ENCODE measurements around the gene RSPH1. TPM values are rescaled to one million over a fixed set of nuclear protein-coding genes. Genes with fewer than 3 reads are reported as not detected.

RSPH1 gene
- total RNA-seq, 6 experiments from 2014 or later: 0.18 to 0.55 (median 0.22) TPM; not detected in 1

DNA sequence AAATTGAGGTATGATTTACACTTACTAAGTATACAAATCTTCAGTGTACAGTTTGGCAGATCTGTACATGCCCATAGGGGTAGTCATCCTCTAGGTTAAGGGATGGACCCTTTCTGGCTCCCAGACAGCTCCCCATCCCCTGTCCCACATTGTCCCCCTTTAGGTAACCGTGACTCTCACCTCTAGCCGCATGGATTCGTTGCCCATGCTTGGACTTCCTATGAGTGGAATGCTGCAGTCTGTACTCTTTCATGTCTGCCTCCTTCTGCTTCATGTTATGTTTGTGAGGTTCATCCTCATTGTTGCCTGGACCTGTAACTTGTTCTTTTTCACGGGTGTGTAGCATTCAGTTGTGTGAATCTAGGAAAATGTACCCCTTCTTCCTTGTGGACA is 37.9 kb upstream of the RSPH1 start:
- peak in 1 of 3 donors; percentile 19 for DNase-seq
- Histone ChIP-seq H3K36me3 (no peaks in the 10 kb centered on the region), H3K27me3 (no peaks in the 10 kb centered on the region), H3K4me1 (peaks cover 0 to 37% (median 10%) of the 10 kb centered on the region in 4 donors), H3K27ac (no peak overlapping the region), H3K4me3 (no peak overlapping the region), H3K9me3 (no peaks in the 10 kb centered on the region)
- 77% methylated on average over 4 of the region's 4 CpGs for WGBS (ENCODE audit: insufficient coverage, low coverage, low lambda C conversion rate, missing lambda C conversion rate)
- ATAC-seq: no peak
- TF ChIP-seq CTCF (IDR thresholded peaks at IDR 0.05): no peak
- TF ChIP-seq POLR2A (IDR thresholded peaks at IDR 0.05): no peak
- intact Hi-C loops (cut with DNase I): no loop called here

DNA sequence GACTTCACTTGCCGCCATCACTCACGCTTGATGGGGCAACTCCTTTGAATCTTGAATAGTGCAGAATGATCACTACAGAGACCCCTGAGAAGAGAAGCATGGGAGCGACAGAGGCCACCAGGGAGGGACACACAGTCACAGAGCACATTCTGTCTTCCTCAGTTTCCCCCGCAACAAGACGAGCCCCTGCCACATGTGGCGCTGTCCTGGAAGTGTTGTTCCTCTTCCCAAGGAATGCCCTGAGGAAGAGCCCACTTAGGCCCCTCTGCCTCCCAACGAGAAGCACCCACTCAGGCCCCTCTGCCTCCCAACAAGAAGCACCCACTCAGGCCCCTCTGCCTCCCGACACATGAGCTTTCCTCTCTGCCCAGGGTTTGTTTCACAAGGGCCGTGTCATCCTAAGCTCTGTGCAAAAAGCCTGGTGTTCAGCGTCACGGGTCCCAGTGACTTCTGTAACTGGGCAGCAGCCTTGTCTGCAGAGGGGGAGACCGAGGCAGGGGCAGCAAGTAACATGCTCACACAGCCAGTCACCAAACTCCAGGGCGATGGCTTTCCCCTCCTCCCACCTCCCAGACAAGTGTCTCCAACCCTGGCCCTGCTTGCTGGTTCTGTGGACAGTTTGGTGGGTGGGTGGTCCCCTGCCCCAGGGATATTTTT is 37.4 kb upstream of the RSPH1 start:
- H3K4me3 ChIP-seq: no peak overlapping the region
- peaks cover 0 to 37% (median 11%) of the 10 kb centered on the region in 4 donors for H3K4me1 ChIP-seq
- WGBS (ENCODE audit: insufficient coverage, low coverage, low lambda C conversion rate, missing lambda C conversion rate): 80% methylated on average over 7 of the region's 13 CpGs
- ATAC-seq (no peak), DNase-seq (peak in 1 of 3 donors; percentile 39)
- H3K27me3 ChIP-seq: no peaks in the 10 kb centered on the region
- H3K36me3 ChIP-seq: no peaks in the 10 kb centered on the region
- peak overlapping the region in 1 of 3 donors; percentile 41 for H3K27ac ChIP-seq
- intact Hi-C loops (cut with DNase I): no loop called here
- TF ChIP-seq POLR2A (IDR thresholded peaks at IDR 0.05): no peak
- no peak for TF ChIP-seq CTCF (IDR thresholded peaks at IDR 0.05)
- H3K9me3 ChIP-seq: no peaks in the 10 kb centered on the region

DNA sequence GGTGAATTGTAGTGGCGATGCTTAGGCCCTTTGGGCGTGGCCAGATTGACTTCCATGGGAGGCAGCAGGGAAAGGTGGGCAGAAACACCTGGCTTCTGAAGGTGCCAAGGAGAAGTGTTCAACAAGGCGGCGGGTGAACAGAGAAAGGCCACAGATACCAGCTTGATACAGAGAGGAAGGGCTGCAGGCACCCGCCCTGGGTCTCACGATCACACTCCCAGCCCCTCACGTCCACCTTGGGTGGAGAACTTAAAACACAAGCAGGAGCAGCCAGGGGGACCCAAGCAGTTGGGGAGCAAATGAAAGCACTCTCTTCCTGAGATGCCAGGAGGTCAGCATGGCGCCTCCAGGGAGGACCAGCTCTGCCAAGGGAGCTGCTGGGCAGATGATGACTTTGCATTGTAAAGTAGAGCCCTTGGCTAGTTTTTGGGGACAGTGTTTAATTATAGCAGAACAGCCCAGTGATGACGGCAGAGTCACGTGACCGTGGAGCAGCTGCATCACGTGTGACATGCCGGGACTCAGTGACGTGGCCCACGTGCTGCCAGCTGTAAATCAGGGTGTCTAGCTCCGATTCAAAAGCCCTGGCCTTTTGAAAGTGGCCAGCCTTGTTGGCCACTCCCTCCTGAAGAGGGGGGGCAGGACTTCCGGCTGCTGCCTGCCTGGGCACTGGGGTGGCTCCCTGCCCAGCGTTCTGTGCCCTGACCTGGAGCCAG is 36.6 kb upstream of the RSPH1 start:
- peak; percentile 51 to 85 (median 82) for DNase-seq
- intact Hi-C loops (cut with DNase I): no loop called here
- H3K36me3 ChIP-seq: no peaks in the 10 kb centered on the region

GRCh38 chr21:42531771-42532170 is 35.7 kb upstream of the RSPH1 start:
- Histone ChIP-seq H3K9me3 (no peaks in the 10 kb centered on the region), H3K27me3 (no peaks in the 10 kb centered on the region), H3K27ac (no peak overlapping the region), H3K36me3 (no peaks in the 10 kb centered on the region), H3K4me3 (no peak overlapping the region), H3K4me1 (peaks cover 0 to 43% (median 20%) of the 10 kb centered on the region in 4 donors)
- intact Hi-C loops (cut with DNase I): no loop called here
- WGBS (ENCODE audit: insufficient coverage, low coverage, low lambda C conversion rate, missing lambda C conversion rate): 78% methylated on average over 3 of the region's 8 CpGs
- no peak for TF ChIP-seq POLR2A (IDR thresholded peaks at IDR 0.05)
- TF ChIP-seq CTCF (IDR thresholded peaks at IDR 0.05): no peak
- peak in 1 of 3 donors; percentile 39 for DNase-seq
- no peak for ATAC-seq

More for the DNA sequence above, 36.6 kb upstream of the RSPH1 start:
- TF ChIP-seq CTCF (IDR thresholded peaks at IDR 0.05) (no peak), POLR2A (IDR thresholded peaks at IDR 0.05) (no peak)
- Histone ChIP-seq H3K4me1 (peaks cover 0 to 40% (median 14%) of the 10 kb centered on the region in 4 donors), H3K27ac (peak overlapping the region in 1 of 3 donors; percentile 41), H3K4me3 (no peak overlapping the region), H3K27me3 (no peaks in the 10 kb centered on the region), H3K9me3 (no peaks in the 10 kb centered on the region)
- peak; percentile 41 to 62 (median 52) for ATAC-seq
- WGBS (ENCODE audit: insufficient coverage, low coverage, low lambda C conversion rate, missing lambda C conversion rate): 96% methylated on average over 4 of the region's 18 CpGs
